DMS 273 treated with DMSO at 0.1 percent for 48 hours (cell line): Measurements from ENCODE around the gene DCUN1D5.

ENCODE experiments used
- DNase-seq: peaks from one replicate; lab custom pipeline; 2025; lab: John Stamatoyannopoulos, UW

DCUN1D5 gene

GRCh38 chr11:103091801-103092524 lies at the start of gene DCUN1D5:
DCUN1D5 (minus strand) TSS chr11:103092160; CDS start chr11:103091872, 288 bp downstream.
- peak; percentile 53 for DNase-seq

GRCh38 chr11:103125462-103125861 lies 33.5 kb upstream of the DCUN1D5 start:
- no peak for DNase-seq

- no peak for DNase-seq
Observed at GRCh38 chr11:103114836-103115235, 22.9 kb upstream of the DCUN1D5 start.

GRCh38 chr11:103112364-103112763 lies 20.4 kb upstream of the DCUN1D5 start:
- DNase-seq: no peak

GRCh38 chr11:103111400-103111799 lies 19.4 kb upstream of the DCUN1D5 start:
- DNase-seq: no peak

- DNase-seq: no peak
Observed at GRCh38 chr11:103110391-103110790, 18.4 kb upstream of the DCUN1D5 start.

- no peak for DNase-seq
Observed at GRCh38 chr11:103109818-103110388, 17.9 kb upstream of the DCUN1D5 start.

GRCh38 chr11:103108933-103109817 lies 17.2 kb upstream of the DCUN1D5 start, which contains the start of gene DYNC2H1:
DYNC2H1 (plus strand) TSS chr11:103109426; CDS start chr11:103109575, 149 bp downstream.
- DNase-seq: peak; percentile 80

GRCh38 chr11:103097279-103097678 lies 5.3 kb upstream of the DCUN1D5 start:
- DNase-seq: no peak

GRCh38 chr11:103091064-103091800 lies 728 bp downstream of the DCUN1D5 start:
- DNase-seq: peak; percentile 35

GRCh38 chr11:103086461-103086860 lies 5.5 kb downstream of the DCUN1D5 start:
- no peak for DNase-seq

- DNase-seq: no peak
Observed at GRCh38 chr11:103085758-103086365, 6.1 kb downstream of the DCUN1D5 start.

GRCh38 chr11:103079833-103080232 lies 12.1 kb downstream of the DCUN1D5 start:
- DNase-seq: no peak

- no peak for DNase-seq
Observed at GRCh38 chr11:103078710-103079109, 13.2 kb downstream of the DCUN1D5 start.

- no peak for DNase-seq
Observed at GRCh38 chr11:103077554-103077953, 14.4 kb downstream of the DCUN1D5 start.

- no peak for DNase-seq
Observed at GRCh38 chr11:103076361-103076760, 15.6 kb downstream of the DCUN1D5 start.

GRCh38 chr11:103071008-103071407 lies 21.0 kb downstream of the DCUN1D5 start:
- no peak for DNase-seq

GRCh38 chr11:103070142-103070541 lies 21.8 kb downstream of the DCUN1D5 start:
- DNase-seq: no peak

GRCh38 chr11:103069367-103069766 lies 22.6 kb downstream of the DCUN1D5 start:
- no peak for DNase-seq

GRCh38 chr11:103067118-103067517 lies 24.8 kb downstream of the DCUN1D5 start:
- no peak for DNase-seq

- DNase-seq: no peak
Observed at GRCh38 chr11:103061656-103062055, 30.3 kb downstream of the DCUN1D5 start.
